IMR-90 (cell line): ENCODE results near the gene GLIS1.

Experiments used
- CEBPB ChIP-seq: IDR thresholded peaks from 2 replicates; pipeline ENCODE4 v1.6.1; 2012; ENCODE audit warnings: low read depth, low read length, improper control_type of control experiment
- CHD1 ChIP-seq: IDR thresholded peaks from 2 replicates; pipeline ENCODE4 v1.6.1; 2012; ENCODE audit warnings: low read depth, low read length, improper control_type of control experiment
- FOS ChIP-seq: fragments of 150-350 bp; IDR thresholded peaks from 2 replicates; pipeline ENCODE4 v1.6.1; 2016; ENCODE audit warnings: low read depth, low read length
- MAFK ChIP-seq: IDR thresholded peaks from 2 replicates; pipeline ENCODE4 v1.6.1; 2012; ENCODE audit warnings: low read depth, low read length, improper control_type of control experiment
- POLR2A ChIP-seq: IDR thresholded peaks from 2 replicates; pipeline ENCODE4 v1.6.1; 2012; ENCODE audit warnings: mild to moderate bottlenecking, low read depth, low read length
- RAD21 ChIP-seq: IDR thresholded peaks from 2 replicates; pipeline ENCODE4 v1.6.1; 2012; ENCODE audit warnings: low read length, improper control_type of control experiment
- RCOR1 ChIP-seq: IDR thresholded peaks from 2 replicates; pipeline ENCODE4 v1.6.1; 2012; ENCODE audit warnings: mild to moderate bottlenecking, low read length, improper control_type of control experiment; ENCODE audit not compliant: insufficient replicate concordance
- TF ChIP-seq, protein P1 (sequence below): conservative IDR thresholded peaks from 2 replicates; pipeline ENCODE4 v1.5.1; 2012; ENCODE audit warnings: mild to moderate bottlenecking, low read depth, low read length, improper control_type of control experiment

DNA sequence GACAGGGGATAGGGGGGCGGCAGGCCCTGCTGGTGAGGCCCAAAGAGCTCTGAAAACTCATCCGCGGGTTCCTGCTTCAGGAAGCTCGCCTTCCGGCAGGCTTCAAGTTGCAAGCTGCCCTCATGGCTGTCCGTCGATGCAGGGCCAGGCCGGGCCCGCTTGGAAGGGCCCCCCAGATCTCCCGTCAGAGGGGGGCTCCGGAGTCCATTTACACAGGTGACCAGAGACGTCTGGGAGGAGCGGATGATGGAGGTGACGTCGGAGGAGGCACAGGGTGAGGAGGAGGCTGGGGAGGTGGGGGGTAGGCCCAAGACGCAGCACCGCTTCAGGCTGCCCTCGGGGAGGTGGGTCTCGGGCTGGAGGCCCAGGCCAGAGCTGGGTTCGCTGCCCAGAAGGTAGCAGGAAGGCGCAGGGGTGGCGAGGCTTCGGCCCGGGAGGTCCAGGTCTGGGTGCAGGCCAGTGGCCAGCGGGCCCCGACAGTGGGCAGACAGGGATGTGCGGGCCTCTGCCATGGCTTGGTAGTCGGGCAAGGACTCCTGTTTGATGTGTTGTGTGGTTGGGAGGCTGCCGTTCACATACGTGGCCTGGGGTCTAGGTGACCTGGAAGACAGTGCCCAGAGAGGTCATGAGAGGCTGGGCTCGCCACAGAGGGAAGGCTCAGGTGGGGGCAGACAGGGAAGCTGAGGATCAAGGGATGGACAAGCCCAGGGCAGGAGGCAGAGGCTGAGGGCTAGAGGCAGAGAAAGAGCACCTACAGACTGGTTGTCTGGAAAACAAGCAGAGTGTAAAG lies 144.4 kb downstream of the GLIS1 start:
- TF ChIP-seq, protein P1, sequence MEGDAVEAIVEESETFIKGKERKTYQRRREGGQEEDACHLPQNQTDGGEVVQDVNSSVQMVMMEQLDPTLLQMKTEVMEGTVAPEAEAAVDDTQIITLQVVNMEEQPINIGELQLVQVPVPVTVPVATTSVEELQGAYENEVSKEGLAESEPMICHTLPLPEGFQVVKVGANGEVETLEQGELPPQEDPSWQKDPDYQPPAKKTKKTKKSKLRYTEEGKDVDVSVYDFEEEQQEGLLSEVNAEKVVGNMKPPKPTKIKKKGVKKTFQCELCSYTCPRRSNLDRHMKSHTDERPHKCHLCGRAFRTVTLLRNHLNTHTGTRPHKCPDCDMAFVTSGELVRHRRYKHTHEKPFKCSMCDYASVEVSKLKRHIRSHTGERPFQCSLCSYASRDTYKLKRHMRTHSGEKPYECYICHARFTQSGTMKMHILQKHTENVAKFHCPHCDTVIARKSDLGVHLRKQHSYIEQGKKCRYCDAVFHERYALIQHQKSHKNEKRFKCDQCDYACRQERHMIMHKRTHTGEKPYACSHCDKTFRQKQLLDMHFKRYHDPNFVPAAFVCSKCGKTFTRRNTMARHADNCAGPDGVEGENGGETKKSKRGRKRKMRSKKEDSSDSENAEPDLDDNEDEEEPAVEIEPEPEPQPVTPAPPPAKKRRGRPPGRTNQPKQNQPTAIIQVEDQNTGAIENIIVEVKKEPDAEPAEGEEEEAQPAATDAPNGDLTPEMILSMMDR = no peak
- TF ChIP-seq MAFK (no peak), RAD21 (no peak), RCOR1 (no peak), POLR2A (no peak), CEBPB (no peak), FOS (no peak), CHD1 (no peak)
